C4-2B (cell line): ENCODE measurements around the gene SYPL1.

ENCODE experiments used
- CTCF ChIP-seq: fragments of 450-650 bp; conservative IDR thresholded peaks from 2 replicates; pipeline ENCODE4 v1.5.1; 2017; ENCODE audit warnings: mild to moderate bottlenecking
- ZFX ChIP-seq: fragments of 450-650 bp; IDR thresholded peaks from 2 replicates; pipeline ENCODE4 v1.6.1; 2017

DNA sequence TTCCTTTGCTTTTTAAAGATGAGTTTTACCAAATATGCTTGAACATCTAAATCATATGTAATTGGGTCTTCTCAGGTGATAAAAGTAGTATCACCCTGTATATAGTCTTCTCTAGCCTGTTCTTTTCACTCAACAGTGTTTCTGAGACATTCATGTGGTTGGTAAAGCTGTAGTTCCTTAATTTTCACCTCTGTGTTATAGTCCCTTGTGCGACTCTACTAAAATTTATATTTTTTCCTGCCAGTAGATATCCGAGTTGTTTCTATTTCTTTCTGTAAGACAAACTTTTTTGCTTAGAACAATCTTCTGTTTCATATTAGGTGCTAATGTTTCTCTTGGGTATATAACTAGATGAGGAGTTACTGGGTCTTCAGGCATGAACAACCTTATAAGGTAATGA is 35.6 kb downstream of the SYPL1 start:
- TF ChIP-seq CTCF (no peak), ZFX (no peak)
